Esophagus mucosa (tissue), 1 donor: ENCODE data around the gene MYO6. TPM values are rescaled to one million over a fixed set of nuclear protein-coding genes. Genes with fewer than 3 reads are reported as not detected.

ENCODE experiments used
- ATAC-seq: fragments of 200-7000 bp; cut with Tn5 transposase; one replicate; pipeline ENCODE4 v1.9.1; 2020
- total RNA-seq: library from RNA; stranded (reverse); gene quantifications from one replicate; pipeline ENCODE4 v1.2.4, GENCODE V29; 2023
- donor health status: DM: yes; HTN: yes; CAD: no.

The MYO6 gene
- total RNA-seq, 1 donor from 2014 or later = 37.4 TPM

DNA sequence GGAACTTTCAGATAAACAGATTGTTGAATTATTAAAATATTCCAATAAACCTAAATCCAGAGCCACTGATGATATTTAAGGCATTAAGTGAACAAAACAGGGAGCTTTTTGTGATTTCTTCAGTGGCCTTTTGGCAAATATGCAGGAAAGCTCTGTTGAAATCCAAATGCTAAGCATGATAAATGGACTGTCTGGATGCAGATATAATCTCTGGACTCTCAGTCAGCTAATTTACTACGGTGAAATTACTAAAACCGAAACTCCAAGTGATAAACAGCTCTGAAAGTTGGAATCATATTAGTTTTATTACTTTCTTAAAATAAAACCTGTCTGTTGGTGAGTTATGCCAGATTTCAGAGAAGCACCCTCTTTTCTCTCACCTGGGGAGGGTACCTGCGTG, 203.1 kb downstream of the MYO6 start:
- ATAC-seq = no peak

DNA sequence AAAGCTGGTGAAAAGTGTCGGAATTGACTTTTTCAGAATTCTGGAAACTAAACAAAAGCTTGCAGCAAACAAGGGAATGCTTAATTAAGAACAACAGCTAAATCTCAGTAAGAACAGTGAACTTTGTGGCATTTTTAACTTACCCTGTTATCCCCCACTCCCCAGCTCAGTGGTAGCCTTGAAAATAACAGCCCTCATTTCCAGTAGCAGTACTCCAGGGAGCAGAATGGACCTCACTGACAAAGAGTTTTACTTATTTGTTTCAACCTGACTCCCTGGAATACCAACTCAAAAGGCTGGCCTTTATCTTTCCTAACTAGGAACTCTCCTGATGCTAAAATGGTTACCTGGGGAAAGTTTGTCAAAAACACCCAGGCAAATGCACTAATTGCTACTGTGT, 214.5 kb downstream of the MYO6 start:
- no peak for ATAC-seq

DNA sequence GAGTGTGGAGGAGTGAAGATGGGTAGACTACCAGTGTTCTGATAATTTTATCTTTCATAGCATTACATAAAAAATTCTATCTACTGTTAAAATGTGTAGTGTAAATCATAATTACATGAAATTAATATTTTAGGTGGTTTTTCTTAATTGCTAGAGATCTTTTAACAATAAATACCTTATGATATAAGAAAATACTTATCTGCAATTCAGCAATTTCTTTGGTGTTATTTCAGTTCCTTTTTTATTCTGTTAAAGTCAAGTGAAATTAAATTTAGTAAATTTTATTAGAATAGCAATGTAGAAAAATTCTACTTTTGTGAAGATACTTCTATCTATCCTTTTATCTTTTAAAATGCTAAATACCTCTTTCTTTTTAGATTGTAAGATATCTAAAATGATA, 219.1 kb downstream of the MYO6 start:
- ATAC-seq = no peak

Other genes starting within 250 kb of the MYO6 start
- 47.0 TPM for gene SENP6, start 147.4 kb upstream of the MYO6 start, total RNA-seq